ENCODE measurements around the gene PRDX2. TPM values are rescaled to one million over a fixed set of nuclear protein-coding genes. Genes with fewer than 3 reads are reported as not detected.

Gene PRDX2
- polyA plus RNA-seq, 5 donors = 197 to 304 (median 214) TPM

DNA sequence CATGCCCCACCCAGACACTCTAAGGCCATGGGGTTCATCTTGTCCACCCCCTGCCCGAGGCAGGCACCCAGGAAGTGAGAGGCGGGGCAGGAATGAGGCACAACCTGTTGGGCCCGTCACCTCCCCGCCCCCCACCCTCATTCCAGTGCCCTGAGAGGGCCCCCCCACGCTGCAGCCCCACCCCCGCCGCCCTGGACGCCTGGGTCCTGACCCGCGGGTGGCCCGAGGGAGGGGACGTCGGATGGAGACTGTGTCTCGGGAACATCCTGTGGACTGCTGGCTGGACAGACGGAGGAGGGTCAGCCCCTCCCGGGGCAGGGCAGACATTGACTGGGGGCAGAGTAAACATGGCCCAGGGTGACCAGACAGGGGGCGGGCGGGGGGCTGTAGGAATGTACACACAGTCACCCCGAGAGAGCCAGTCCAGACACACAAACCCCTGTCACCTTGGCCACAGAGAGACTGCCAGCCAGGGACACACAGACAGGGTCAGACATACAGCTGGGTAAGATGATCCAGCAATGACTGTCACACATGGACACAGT, 17.7 kb downstream of the PRDX2 start:
- no peak for DNase-seq

DNA sequence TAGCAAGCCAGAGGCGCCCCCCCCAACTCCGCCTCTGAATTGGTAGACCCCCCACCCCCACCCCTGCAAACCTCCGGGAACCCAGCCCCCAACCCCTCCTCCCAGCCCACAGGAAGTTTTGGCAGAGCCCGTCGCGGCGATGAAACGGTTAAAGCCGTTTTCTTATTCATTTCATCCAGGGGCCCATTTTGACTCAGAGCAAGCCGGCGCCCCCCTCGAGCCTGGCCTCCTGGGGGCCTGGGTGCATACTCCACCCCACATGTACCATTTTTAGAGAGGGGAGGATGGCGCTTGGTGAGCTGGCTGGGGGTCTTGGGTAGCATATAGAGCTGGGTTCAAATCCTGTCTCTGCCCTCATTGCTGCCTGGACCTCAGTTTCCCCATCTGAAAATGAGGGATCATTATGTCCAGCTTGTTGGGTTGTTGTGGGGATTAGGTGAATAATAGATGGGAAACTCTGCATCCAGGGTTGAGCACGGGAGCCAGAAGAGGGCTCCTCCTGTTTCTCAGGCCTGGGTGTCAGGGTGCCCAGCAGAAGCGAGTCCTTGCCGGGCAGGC, 18.2 kb downstream of the PRDX2 start:
- DNase-seq = no peak

DNA sequence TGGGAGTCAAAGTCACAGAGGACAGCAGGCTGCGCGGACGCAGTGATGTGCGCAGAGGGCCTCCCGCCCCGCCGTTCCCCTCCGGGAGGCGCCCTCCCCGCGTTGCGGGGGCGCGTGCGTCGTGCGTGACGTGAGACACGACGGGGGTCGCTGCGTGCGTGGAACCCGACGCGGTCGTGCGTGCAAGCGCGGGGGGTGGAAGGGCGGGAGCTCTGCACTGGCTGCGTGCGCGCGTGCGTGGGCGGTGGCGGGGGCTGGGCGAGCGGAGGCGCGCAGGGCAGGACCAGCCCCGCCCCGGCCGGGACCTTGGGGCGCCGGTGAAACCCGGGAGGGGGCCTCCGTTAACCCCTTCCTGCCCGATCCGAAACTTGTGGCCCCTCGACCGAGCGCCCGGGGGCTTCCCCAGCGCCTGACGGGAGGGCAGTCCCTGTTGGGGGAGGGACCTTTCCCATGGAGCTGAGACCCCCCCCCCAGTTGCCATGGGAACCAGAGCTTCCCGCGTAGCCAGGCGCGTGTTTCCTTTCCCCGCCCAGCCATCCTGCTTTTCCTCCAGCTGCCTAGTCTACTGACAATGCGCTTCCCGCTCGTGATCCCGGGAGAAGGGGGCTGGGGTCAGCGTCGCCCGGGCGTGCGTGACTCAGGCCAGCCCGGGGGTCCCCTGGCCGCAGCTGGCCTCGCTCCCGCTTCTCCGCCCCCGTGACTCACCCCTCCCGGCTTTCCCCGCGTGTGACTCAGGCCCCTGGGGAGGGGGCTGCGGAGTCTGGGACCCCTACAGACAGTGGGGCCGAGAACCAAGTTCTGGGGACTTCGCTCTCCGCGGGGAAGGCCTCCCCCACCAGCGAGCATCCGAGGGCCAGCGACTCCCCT, 18.9 kb downstream of the PRDX2 start:
- peak; percentile 86 to 88 for DNase-seq

DNA sequence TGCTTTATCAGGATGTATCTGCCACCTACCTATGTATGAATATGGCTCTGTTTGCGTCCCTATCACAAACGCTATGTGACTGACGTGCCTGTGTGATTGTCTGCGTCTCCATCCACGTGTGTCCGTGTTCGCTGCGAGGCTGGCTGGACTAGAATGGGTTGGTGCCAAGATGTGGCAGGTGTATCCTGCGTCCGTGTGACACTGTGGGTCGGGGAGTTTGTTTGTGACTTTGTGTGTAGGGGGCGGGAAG, 19.5 kb downstream of the PRDX2 start:
- DNase-seq = no peak

DNA sequence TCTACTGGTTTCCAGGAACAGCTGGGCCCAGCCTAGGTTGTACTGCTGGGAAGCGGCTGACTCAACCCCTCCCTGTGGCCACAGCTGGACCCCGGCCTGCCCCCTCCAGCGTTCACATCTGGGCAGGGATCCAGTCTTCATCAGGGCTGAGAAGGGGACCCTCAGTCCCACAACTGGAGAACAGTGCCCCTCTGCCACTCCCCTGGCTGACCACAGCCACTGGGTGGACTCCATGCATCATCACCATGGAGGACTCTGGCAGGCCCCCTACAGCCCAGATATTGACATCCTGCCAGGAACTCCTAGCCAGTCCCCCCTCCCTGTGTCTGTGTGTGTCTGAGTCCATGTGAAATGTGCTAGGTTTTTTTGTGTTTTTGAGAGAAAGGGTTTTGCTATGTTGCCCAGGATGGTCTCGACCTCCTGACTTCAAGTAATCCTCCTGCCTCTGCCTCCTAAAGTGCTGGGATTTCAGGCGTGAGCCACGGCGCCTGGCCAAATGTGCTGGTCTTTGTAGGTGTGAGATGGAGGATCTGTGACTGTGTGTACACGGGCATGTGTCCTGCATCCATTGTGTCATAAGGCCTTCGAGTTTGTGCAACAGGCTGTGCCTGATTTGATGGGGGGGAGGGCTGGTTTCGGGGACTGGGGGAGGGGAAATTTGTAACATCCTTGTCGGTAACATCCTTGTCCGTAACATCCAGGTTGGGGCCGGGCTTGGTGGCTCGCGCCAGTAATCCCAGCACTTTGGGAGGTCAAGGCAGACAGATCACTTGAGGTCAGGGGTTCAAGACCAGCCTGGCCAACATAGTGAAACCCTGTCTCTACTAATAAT, 22.2 kb downstream of the PRDX2 start:
- DNase-seq = peak; percentile 80 to 87

DNA sequence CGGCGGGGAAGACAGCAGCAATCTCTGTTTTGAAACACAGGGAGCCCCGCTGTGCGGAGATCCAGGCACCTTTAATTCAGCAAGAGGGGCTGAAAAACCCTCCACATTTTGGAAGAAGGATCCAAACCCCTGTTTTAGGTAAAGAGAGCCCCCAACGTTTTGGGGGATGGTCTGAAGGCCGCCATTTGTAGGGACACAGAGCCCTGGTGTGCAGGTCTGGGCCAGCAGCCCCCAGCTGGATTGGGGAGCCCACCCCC, 22.8 kb downstream of the PRDX2 start:
- DNase-seq = no peak

DNA sequence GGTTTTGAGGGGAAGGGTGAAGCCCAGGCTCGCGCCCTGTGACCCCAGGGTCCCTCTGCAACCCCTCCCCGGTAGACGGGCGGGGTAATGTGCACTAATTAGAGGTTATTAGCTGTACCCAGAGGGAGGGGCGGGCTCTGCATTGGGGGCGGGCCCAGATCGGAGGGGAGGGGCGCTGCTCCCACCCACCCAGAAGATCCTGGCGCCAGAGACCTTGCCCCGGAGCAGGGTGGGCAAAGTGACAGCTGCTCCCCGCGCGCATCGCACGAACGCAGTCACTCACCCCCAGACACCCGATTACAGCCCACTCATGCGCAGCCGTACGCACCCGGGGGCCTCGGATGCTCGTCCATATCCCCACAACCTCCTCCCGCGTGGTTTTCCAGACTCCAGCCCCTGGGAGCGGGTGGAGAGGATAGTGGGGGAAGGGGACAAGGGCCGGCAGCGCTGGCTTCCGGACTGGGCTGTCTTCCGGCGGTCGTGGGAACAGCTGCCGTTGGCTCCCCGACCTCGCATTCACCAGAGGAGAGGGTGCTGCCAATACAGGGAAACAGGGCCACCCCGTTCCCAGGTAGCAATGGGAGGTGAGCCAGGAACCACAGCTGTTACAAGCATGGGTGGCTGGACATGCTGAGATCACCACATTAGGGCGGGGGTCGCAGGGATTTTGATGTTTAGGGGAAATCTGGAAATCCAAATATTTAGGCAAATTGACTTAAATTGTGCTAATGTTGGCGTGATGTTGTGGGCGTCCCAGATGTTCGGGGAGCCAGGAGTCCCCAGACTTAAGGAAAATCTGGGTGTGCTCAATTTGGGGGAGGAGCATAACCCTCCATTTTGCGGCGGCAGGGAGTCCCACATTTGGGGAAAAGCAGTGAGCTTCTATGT, 23.3 kb downstream of the PRDX2 start:
- DNase-seq = peak; percentile 71 to 74

DNA sequence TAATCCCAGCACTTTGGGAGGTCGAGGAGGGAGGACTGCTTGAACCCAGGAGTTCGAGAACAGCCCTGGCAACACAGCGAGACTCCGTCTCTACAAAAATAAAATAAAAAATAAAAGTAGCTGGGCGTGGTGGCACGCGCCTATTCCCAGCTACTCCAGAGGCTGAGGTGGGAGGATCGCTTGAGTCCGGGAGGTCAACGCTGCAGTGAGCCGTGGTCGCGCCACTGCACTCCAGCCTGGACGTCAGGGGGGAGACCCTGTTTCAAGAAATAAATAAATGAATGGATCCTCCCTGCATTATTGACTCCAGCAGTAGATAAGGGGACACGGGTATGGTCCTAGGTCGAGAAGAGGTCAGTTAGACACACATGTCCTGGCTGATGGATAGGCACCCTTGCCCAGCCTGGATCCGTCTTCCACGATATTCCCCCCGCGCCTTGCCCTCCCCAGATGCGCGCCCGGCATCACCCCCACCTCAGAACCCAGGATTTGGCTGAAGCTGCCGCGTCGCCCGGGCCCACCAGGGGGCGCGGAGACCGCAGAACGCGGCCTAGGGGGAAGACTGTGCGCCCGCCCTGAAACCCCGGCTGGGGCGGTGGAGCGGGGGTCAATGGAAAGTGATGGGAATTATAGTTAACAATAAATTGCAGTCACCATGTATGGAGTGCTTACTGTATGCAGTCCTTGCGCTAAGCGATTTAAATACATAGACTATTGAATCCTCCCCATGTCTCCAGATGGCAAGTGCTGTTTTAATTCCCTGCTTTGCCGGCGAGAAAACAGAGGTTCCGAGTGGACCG, 24.2 kb downstream of the PRDX2 start:
- peak; percentile 65 to 73 for DNase-seq

DNA sequence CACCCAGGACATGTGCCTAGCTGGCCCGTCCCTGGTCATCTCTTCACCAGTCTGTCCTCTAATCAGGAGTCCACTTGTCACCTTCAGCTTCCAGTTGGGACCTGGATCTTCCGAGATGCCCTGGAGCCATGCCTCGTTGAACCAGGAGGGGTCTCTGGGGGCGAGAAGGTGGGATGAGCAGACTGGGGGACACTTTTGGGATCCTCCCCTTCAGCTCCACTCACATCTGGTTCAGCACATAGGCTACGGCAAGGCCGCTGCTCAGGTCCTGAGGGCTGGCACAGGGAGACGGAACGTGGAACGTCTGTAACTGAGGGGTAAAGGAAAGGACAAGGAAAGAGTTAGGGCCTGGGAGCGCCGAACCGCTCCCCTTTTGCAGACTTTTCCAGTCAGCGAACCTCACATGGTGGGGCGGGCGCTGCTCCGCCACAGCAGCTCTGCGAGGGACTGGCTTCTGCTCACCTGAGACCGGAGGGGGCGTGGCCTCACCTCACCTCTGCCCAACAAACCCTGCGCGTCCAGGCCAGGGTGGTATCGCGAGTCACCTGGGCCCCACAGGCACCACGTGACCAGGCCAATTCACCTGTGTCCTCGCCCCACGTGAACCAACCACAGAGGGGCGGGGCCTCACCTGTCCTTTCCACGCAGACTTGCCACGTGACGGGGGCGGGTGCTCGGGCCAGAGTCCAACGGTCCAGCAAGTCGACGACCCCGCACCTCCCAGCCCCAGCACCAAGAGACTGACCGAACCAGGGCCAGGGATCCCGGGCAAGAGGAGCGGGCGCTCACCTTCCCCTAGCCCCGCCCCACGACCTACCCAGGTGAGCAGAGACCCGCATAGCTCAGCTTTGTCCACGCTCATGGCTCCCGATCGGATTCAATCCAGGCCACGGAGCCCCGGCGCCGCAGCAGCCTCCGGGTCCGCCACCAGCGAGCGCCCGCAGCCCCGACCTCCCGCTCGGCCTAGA, 26.7 kb downstream of the PRDX2 start, which contains the start of gene HOOK2:
TSS of gene HOOK2 (minus strand) at position 965 of the 968 bp plus-strand sequence. CDS start at position 862, 103 bp downstream.
- peak; percentile 69 to 79 for DNase-seq

DNA sequence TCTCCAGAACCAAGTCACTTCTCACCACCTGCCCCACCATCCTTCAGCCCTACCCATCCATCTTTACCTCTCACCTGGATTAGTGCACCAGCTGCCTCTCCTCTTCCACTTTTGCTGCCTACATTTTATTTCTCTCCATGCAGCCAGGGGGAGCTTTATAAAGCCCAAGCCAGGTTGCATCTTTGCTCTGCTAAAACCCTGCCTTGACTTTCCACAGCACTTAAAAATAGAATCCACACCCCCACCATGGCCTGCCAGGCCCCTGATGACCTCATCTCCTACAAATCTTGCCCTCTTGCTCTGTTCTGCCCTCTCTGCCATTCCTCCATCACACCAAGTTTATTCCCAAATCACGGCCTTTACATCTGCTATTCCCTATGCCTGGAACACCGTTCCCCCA, 28.0 kb downstream of the PRDX2 start:
- no peak for DNase-seq

DNA sequence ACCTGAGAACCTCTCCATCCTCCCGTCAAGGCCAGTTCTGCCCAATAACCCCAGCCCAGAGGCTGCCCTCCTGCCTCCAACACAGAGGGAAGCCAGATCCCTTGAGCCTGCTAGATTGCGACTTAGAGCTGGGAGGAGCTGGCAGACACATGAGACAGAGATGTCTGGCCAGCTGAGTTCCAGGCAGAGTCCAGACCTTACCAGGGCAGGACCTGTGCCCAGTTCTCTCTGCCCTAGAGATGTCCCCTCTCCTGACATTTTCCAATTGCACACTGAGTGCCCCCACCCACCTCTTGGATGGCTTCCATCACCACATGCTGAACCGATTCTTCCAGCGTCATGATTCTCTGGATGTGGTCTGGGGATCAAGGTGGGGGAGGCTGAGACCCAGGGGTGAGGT, 29.3 kb downstream of the PRDX2 start:
- no peak for DNase-seq

DNA sequence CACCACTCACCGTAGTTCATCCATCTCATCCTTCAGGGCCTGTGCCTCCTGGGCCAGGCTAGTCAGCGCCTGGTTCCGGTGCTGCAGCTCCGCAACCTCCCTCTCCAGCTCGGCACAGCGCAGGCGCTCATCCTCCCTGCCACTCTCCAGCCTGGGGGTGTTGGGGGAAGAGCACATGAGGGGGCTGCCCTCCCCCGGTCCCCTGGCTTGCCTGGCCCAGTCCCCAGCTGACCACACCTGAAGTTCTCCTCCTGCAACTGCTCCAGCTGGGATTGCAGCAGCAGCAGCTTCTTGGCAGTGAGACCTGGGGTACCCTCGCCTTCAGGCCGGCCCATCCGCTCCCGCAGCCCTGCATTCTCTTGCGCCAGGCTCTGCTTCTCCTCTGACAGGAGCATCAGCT, 30.7 kb downstream of the PRDX2 start:
- DNase-seq = no peak

DNA sequence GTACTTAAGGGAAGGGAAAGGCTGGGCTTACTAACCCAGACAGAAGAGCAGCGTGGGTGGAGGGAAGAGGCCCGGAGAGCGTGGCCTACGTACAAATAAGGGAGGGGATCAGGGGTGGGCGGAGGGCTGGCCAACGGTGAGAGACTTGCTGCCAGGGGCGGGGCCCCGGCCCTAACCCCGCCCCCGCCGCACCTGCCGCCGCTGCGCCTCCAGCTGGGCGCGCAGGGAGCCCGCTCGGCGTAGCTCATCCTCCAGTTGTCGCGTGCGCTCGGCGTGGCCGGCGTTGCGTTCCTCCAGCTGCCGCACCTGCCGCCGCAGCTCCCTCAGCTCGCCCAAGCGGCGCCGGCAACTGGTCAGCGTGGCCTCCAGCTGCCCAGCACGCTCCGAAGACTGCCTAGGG, 31.9 kb downstream of the PRDX2 start:
- DNase-seq = no peak

DNA sequence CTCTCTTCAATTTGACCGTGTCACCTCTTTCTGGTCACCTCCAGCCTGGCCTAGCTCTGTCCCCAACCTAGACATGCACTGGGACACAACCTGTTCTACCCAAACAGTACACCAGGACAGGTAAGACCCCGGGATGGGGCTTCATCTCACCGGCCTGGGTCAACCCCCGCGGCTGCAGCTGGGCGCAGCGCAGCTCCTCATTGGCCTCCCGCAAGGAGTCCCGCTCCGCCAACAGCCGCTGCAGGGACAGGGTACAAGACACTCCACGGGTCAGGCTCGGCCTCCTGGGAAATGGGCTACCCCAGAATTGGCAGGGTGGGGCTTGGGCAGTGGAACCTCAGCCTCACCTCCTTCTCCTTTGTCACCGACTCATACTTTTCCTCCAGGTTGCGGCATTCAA, 33.9 kb downstream of the PRDX2 start:
- DNase-seq = no peak

DNA sequence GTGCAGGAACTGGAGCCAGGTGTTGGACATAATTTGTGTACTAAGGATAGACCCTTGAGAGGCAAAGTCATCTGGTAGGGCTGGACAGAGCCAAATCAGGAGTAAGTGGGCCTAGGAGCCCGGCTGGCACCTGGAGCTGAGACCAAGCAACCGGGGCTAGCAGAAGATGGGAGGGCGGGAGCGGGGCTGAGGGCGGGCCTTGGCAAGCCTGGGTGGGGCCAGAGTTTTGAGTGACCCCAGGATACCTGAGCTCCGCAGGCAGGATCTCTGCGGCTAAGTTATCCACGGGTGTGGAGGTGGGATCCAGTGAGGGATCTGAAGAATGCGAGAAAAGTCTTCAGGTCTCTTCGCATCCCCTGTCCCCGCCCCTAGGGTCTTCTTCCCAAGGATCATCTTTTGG, 34.5 kb downstream of the PRDX2 start:
- DNase-seq = no peak

DNA sequence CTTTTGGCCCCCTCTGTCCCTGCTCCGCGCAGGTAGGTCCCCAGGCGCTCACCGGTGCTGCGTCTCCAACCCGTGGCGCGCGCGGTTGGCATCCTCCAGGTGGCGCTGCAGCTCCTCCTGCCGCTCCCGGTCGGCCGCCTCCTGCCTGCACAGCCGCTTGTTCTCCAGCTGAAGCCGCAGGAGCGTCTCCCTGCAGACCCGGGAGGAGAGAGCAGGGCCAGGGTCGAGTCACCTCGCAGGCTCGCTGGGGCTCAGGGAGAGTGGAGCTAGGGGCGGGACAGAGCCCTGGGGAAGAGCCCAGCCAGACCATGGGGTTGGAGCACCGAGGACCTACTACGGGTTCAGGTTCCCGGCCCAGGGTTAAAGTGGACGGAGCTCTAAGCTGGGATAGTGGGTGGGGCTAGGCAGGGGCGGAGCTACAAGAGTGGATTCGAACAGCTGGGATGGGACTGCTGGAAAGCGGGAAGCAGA, 35.5 kb downstream of the PRDX2 start:
- peak; percentile 49 to 71 for DNase-seq

DNA sequence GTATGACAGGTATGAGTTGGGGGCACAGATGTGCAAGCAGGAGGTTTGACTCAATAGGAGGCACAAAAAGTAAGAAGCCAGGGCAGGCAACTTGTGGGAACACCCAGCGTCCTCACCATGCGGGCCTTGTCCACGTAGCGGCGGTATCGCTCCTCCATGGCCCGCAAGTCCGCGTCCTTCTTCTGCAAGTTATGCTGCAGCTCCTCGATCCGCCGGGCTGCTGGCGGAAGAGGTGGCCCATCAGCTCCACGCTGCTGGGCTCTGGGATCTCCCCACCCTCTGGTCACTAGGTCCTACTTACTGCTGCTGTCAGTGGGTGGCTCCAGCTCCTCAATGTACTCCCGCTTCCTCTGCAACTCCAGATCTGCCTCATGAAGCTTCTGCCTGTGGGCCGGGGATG, 36.9 kb downstream of the PRDX2 start:
- DNase-seq = no peak

DNA sequence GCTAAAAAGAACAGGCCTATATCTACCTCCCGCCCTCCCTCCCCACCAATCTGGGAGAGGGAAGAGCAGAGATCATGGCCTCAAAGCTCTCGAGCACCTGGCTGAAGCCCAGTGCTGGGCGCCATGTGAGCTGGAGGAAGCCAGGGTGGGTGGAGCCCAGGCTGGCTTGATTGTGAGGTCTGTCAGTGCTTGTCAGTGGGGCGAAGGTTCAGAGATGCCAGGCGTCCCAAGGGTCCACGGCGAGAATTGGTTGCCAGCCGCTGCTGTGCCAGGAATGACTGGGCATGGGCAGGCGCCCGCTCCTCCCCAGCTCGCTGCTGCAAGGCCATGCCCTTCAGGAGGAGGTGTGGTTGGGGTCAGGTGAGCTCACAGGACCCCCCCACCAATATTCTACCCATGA, 38.5 kb downstream of the PRDX2 start:
- no peak for DNase-seq

DNA sequence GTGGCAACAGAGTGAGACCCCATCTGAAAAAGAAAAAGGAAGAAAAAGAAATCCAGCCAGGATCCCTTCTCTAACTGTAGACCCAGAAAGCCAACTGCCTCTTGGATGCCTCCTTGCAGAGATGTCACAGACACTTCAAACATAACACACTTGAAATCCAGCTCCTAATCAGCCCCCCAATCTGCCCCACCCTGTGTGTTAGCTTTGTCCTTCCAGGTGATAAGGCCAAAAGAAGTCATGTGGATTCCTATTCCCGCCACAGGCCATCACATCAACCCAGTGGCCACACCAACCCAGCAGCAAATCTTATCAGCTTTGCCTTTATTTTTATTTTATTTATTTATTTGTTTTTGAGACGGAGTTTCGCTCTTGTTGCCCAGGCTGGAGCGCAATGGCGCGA, 41.9 kb downstream of the PRDX2 start:
- DNase-seq = no peak

Data from right lung (tissue), 5 donors.